ENCODE measurements around the gene CARD10.

Gene CARD10

DNA sequence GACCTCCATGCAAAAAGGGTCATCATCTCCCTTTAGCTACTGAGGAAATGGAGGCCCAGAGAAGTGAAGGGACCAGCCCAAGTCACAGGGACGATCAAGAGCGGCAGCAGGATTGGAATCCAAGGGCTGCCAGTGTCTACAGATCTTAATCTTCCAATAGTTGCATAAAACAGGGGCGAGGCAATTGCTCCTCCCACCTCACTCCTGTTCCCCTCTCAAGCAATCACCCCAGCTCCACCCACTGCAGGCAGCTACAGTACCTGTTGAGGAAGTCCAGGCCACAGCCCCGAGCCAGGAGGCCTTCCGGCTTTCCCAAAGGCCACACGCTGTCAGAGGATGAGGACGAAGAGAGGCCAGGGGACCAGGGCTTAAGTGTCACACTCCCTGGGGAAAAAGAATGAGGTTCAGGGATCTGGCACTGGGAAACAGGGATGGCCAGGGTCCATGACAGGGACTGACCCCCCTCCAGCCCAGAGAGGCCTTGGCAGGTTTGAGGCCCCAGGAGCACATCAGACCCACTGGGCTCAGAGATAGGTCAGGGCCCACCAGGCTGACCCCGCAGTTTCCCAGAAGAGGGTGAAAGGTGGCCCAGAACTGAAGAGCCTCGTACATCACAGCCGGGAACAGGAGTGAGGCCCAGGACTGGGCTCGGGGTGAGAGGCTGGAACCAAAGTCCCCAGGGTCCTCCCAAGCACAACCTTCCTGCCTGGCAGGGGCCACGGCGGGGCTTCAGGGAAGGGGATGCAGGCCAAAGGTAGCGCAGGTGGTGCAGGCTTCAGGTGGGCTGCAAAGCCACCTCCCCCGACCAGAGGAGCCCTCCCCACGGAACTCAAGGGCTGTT lies 16.7 kb downstream of the CARD10 start:
- TF ChIP-seq NFRKB (IDR thresholded peaks at IDR 0.05) (no peak), FOXK2 (IDR thresholded peaks at IDR 0.05) (no peak), SP1 (IDR thresholded peaks at IDR 0.05) (no peak), TARDBP (IDR thresholded peaks at IDR 0.05) (no peak), ZNF384 (IDR thresholded peaks at IDR 0.05) (no peak), LEF1 (IDR thresholded peaks at IDR 0.05; ENCODE audit: borderline replicate concordance) (no peak), SUZ12 (IDR thresholded peaks at IDR 0.05) (no peak), FOXM1 (IDR thresholded peaks at IDR 0.05; ENCODE audit: borderline replicate concordance) (no peak), L3MBTL2 (conservative IDR thresholded peaks at IDR 0.05) (no peak), ARNT (IDR thresholded peaks at IDR 0.05) (no peak), CTBP1 (IDR thresholded peaks at IDR 0.05; ENCODE audit: borderline replicate concordance) (no peak), HDGF (IDR thresholded peaks at IDR 0.05; ENCODE audit: borderline replicate concordance) (no peak)
- TF ChIP-seq, protein P1, sequence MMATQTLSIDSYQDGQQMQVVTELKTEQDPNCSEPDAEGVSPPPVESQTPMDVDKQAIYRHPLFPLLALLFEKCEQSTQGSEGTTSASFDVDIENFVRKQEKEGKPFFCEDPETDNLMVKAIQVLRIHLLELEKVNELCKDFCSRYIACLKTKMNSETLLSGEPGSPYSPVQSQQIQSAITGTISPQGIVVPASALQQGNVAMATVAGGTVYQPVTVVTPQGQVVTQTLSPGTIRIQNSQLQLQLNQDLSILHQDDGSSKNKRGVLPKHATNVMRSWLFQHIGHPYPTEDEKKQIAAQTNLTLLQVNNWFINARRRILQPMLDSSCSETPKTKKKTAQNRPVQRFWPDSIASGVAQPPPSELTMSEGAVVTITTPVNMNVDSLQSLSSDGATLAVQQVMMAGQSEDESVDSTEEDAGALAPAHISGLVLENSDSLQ (IDR thresholded peaks at IDR 0.05): no peak
- no peak for DNase-seq (ENCODE audit: extremely low spot score)
- CTCF ChIA-PET: no interaction called here
- POLR2A ChIA-PET: no interaction called here

DNA sequence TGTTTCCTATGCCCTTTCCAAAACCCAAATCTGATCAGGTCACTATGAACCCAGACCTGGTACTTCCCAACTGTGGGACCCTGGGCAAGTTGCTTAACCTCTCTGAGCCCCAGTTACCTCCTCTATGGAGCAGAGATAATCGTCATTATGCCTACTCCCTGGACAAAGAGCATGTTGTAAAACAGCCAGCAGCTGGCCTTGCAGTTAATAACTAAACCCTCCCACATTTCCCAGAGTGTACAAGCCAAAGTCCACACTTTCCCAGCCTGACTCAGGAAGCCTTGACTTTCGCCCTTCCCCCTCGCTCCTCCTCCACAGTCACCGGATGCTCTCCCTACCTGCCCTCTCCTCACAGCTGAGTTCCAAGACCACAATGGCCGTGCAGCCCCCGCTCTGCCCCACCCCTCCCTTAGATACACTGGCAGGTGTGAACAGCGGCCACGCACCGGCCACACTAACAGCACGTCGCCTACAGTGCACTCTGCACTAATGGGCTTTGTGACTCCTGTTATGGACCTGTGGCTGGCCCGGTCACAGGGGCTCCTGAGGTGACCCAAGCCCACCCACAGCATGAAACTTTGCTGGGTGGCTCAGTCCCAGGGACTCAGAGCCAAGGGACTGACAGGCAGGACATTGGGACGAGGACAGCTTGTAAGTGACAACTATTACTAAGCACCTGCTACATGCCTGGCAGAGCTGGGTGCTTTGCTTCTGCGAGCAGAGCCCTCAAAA lies 17.4 kb downstream of the CARD10 start:
- ChIA-PET CTCF (no interaction called here), POLR2A (no interaction called here)
- no peak for DNase-seq (ENCODE audit: extremely low spot score)
- TF ChIP-seq ARNT (IDR thresholded peaks at IDR 0.05) (no peak), FOXM1 (IDR thresholded peaks at IDR 0.05; ENCODE audit: borderline replicate concordance) (no peak), LEF1 (IDR thresholded peaks at IDR 0.05; ENCODE audit: borderline replicate concordance) (no peak), FOXK2 (IDR thresholded peaks at IDR 0.05) (no peak), CTBP1 (IDR thresholded peaks at IDR 0.05; ENCODE audit: borderline replicate concordance) (no peak), BHLHE40 (IDR thresholded peaks at IDR 0.05; ENCODE audit: borderline replicate concordance) (no peak), ELF4 (IDR thresholded peaks at IDR 0.05) (no peak), TARDBP (IDR thresholded peaks at IDR 0.05) (no peak), HDGF (IDR thresholded peaks at IDR 0.05; ENCODE audit: borderline replicate concordance) (no peak), SUZ12 (IDR thresholded peaks at IDR 0.05) (no peak), SP1 (IDR thresholded peaks at IDR 0.05) (no peak), ZNF384 (IDR thresholded peaks at IDR 0.05) (no peak), NFRKB (IDR thresholded peaks at IDR 0.05) (no peak), L3MBTL2 (conservative IDR thresholded peaks at IDR 0.05) (no peak), FOXA1 (IDR thresholded peaks at IDR 0.05) (no peak)
- TF ChIP-seq, protein P1 (IDR thresholded peaks at IDR 0.05): no peak

DNA sequence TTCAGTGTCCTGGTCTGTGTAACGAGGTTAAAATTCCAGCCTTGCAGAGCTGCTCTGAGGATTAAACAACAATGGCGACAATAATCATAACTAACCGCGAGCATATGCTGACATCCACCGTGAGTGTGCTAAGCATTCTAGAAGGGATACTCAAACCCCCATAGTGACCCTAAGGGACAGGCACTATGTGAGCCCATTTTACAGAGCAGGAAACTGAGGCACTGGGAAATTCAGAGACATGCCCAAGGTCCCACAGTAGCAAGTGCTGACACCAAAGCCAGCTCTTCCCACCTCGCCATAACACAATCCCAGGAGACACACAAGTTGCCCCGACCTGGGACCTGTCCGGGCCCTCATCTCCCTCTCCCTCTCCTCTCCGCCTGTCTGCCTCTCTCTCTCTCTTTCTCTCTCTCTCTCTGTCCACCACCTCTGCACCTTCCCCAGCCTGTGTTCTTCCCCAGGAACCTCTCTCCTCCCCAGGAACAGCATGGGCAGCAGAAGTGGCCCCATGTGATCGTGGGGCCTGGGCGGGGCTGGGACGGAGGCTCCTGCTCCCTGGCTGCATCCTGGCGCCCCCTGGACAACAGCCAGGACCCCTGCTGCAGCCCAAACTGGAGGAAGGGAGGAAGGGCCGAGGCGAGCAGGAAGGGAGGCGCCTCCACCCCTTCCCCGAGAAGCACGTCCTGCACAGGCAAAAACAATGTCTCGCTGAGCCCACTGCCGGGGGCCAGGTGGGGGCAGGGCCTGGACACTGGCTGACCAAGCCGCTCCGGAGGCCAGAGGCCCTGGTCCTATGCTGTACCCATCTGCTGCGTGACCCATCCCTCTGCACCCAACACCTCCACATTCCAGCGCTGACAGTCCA lies 18.2 kb downstream of the CARD10 start:
- ChIA-PET CTCF (no interaction called here), POLR2A (no interaction called here)
- no peak for TF ChIP-seq LEF1 (IDR thresholded peaks at IDR 0.05; ENCODE audit: borderline replicate concordance)
- no peak for TF ChIP-seq ZNF384 (IDR thresholded peaks at IDR 0.05)
- no peak for TF ChIP-seq FOXM1 (IDR thresholded peaks at IDR 0.05; ENCODE audit: borderline replicate concordance)
- TF ChIP-seq HDGF (IDR thresholded peaks at IDR 0.05; ENCODE audit: borderline replicate concordance): no peak
- TF ChIP-seq, protein P1 (IDR thresholded peaks at IDR 0.05): no peak
- no peak for TF ChIP-seq CTBP1 (IDR thresholded peaks at IDR 0.05; ENCODE audit: borderline replicate concordance)
- no peak for TF ChIP-seq TARDBP (IDR thresholded peaks at IDR 0.05)
- no peak for TF ChIP-seq SUZ12 (IDR thresholded peaks at IDR 0.05)
- TF ChIP-seq FOXK2 (IDR thresholded peaks at IDR 0.05): no peak
- no peak for TF ChIP-seq BHLHE40 (IDR thresholded peaks at IDR 0.05; ENCODE audit: borderline replicate concordance)
- no peak for TF ChIP-seq FOXA1 (IDR thresholded peaks at IDR 0.05)
- TF ChIP-seq NFRKB (IDR thresholded peaks at IDR 0.05): no peak
- TF ChIP-seq SP1 (IDR thresholded peaks at IDR 0.05): no peak
- no peak for TF ChIP-seq L3MBTL2 (conservative IDR thresholded peaks at IDR 0.05)
- no peak for DNase-seq (ENCODE audit: extremely low spot score)

DNA sequence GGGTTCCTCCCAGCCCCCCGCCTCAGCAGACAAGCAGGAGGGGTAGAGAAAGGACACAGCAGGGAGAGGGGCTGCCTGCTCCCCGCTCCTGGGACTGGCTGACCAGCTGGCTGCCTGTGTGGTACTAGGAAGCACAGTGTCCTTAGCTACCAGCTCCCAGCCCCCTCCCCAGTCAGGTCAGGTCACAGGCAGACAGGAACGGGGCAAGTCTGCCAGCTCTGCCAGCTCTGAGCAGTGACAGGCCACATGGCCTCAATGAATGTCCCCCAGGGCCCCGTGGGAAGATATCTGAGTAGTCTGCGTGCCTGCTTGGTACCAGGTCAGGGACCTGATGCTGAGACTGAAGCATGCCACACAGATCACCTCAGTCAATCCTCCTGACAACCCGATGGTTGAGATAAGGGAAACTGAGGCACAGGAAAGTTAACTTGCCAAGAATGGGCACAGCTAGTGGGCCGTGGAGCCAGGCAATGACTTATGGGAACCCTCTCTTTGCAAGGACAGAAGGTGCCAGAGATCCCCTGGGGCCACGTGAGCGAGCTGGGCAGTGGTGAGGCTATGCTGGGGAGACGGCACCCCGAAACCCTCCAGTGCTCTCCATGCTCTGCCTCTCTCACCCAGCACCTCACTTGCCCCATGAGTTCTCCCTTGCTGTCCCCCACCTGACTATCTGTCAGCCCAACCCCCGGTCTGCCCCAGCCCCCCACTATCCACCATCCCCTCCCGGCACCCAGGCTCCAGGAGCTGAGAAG lies 19.2 kb downstream of the CARD10 start:
- DNase-seq (ENCODE audit: extremely low spot score): no peak
- POLR2A ChIA-PET: no interaction called here
- TF ChIP-seq FOXA1 (IDR thresholded peaks at IDR 0.05) (no peak), BHLHE40 (IDR thresholded peaks at IDR 0.05; ENCODE audit: borderline replicate concordance) (no peak), TARDBP (IDR thresholded peaks at IDR 0.05) (no peak), CTBP1 (IDR thresholded peaks at IDR 0.05; ENCODE audit: borderline replicate concordance) (no peak), SUZ12 (IDR thresholded peaks at IDR 0.05) (no peak), LEF1 (IDR thresholded peaks at IDR 0.05; ENCODE audit: borderline replicate concordance) (no peak), HDGF (IDR thresholded peaks at IDR 0.05; ENCODE audit: borderline replicate concordance) (no peak), SP1 (IDR thresholded peaks at IDR 0.05) (no peak), ELF4 (IDR thresholded peaks at IDR 0.05) (no peak), ARNT (IDR thresholded peaks at IDR 0.05) (no peak), FOXK2 (IDR thresholded peaks at IDR 0.05) (no peak), NFRKB (IDR thresholded peaks at IDR 0.05) (no peak), FOXM1 (IDR thresholded peaks at IDR 0.05; ENCODE audit: borderline replicate concordance) (no peak), ZNF384 (IDR thresholded peaks at IDR 0.05) (no peak), L3MBTL2 (conservative IDR thresholded peaks at IDR 0.05) (no peak)
- TF ChIP-seq, protein P1 (IDR thresholded peaks at IDR 0.05): no peak

More for the DNA sequence above, 19.2 kb downstream of the CARD10 start:
- CTCF ChIA-PET: interaction anchor here (1.1 kb wide), 1 partner anchor 13 kb away, joined by 4 read pairs; no protein-coding TSS in a partner anchor
